ENCODE measurements around the gene MBP.

GRCh38 chr18:76943542-76944339, 188.8 kb downstream of the MBP start:
- TF ChIP-seq POLR2A (IDR thresholded peaks at IDR 0.05) (no peak), CTCF (IDR thresholded peaks at IDR 0.05) (no peak), POLR2AphosphoS5 (IDR thresholded peaks at IDR 0.05) (no peak), EP300 (IDR thresholded peaks at IDR 0.05) (no peak)
